Smooth muscle cell (in vitro differentiated cells): ENCODE data around the gene CLASRP. TPM values are rescaled to one million over a fixed set of nuclear protein-coding genes. Genes with fewer than 3 reads are reported as not detected.
A peak's percentile ranks its signal among the peaks of the same experiment; 100 is the strongest.

Experiments used
- DNase-seq: peaks from one replicate; lab custom pipeline; 2025; ENCODE audit not compliant: unreplicated experiment; lab: John Stamatoyannopoulos, UW
- H2AFZ ChIP-seq: fragments of 200-600 bp; sonication (generic); 2 replicates; pipeline ENCODE4 v1.6.0; 2016; ENCODE audit warnings: antibody characterized with exemption, low read depth, mild to moderate bottlenecking
- H3F3A ChIP-seq: fragments of 200-600 bp; sonication (generic); 2 replicates; pipeline ENCODE4 v1.6.0; 2017; ENCODE audit warnings: antibody characterized with exemption, low read depth
- H3K27ac ChIP-seq: fragments of 200-600 bp; sonication (generic); 2 replicates; pipeline ENCODE4 v1.5.1; 2016; ENCODE audit warnings: low read depth, mild to moderate bottlenecking
- H3K27me3 ChIP-seq: fragments of 200-600 bp; sonication (generic); 2 replicates; pipeline ENCODE4 v1.6.1; 2016; ENCODE audit warnings: low read depth, mild to moderate bottlenecking
- H3K36me3 ChIP-seq: fragments of 200-600 bp; sonication (generic); 2 replicates; pipeline ENCODE4 v1.5.1; 2016; ENCODE audit warnings: low read depth
- H3K4me1 ChIP-seq: fragments of 200-600 bp; sonication (generic); 2 replicates; pipeline ENCODE4 v1.5.1; 2016; ENCODE audit warnings: low read depth
- H3K4me2 ChIP-seq: fragments of 200-600 bp; sonication (generic); 2 replicates; pipeline ENCODE4 v1.6.0; 2016; ENCODE audit warnings: mild to moderate bottlenecking
- H3K4me3 ChIP-seq: fragments of 200-600 bp; sonication (generic); 2 replicates; pipeline ENCODE4 v1.5.1; 2016; ENCODE audit warnings: mild to moderate bottlenecking
- H3K79me2 ChIP-seq: fragments of 200-600 bp; sonication (generic); 2 replicates; pipeline ENCODE4 v1.6.0; 2016; ENCODE audit warnings: low read depth, mild to moderate bottlenecking
- H3K9ac ChIP-seq: fragments of 200-600 bp; sonication (generic); 2 replicates; pipeline ENCODE4 v1.6.0; 2016; ENCODE audit warnings: low read depth
- H3K9me3 ChIP-seq: fragments of 200-600 bp; sonication (generic); replicated peaks from 2 replicates; pipeline ENCODE4 v1.5.1; 2016; ENCODE audit warnings: low read depth
- H4K20me1 ChIP-seq: fragments of 200-600 bp; sonication (generic); 2 replicates; pipeline ENCODE4 v1.6.0; 2016; ENCODE audit warnings: low read depth
- WGBS: methylation state at CpG from one replicate; pipeline ENCODE4 v1.1.7; 2016; ENCODE audit warnings: low lambda C conversion rate; 5-methylcytosine and 5-hydroxymethylcytosine counted together
- polyA plus RNA-seq: library from polyadenylated mRNA; unstranded; fragments of >200 nt; fragmentation: Nextera tagmentation; extraction: Ambion mirVana; gene quantifications from 2 replicates; pipeline ENCODE4 v1.2.1, GENCODE V29; 2016
- total RNA-seq: library from RNA; depleted of rRNA; stranded (reverse); fragments of >200 nt; gene quantifications from 2 replicates; pipeline ENCODE4 v1.2.3, GENCODE V29; 2014
- TF ChIP-seq, protein P1 (sequence below): fragments of 200-600 bp; sonication (generic); IDR thresholded peaks from 2 replicates; pipeline ENCODE4 v1.5.1; 2017; ENCODE audit warnings: borderline replicate concordance, mild to moderate bottlenecking, antibody characterized with exemption; ENCODE audit not compliant: insufficient read depth, poor library complexity, severe bottlenecking

CLASRP gene
- total and polyA plus RNA-seq, 2 experiments from 2014 or later, result 24.3 to 34.6 TPM

DNA sequence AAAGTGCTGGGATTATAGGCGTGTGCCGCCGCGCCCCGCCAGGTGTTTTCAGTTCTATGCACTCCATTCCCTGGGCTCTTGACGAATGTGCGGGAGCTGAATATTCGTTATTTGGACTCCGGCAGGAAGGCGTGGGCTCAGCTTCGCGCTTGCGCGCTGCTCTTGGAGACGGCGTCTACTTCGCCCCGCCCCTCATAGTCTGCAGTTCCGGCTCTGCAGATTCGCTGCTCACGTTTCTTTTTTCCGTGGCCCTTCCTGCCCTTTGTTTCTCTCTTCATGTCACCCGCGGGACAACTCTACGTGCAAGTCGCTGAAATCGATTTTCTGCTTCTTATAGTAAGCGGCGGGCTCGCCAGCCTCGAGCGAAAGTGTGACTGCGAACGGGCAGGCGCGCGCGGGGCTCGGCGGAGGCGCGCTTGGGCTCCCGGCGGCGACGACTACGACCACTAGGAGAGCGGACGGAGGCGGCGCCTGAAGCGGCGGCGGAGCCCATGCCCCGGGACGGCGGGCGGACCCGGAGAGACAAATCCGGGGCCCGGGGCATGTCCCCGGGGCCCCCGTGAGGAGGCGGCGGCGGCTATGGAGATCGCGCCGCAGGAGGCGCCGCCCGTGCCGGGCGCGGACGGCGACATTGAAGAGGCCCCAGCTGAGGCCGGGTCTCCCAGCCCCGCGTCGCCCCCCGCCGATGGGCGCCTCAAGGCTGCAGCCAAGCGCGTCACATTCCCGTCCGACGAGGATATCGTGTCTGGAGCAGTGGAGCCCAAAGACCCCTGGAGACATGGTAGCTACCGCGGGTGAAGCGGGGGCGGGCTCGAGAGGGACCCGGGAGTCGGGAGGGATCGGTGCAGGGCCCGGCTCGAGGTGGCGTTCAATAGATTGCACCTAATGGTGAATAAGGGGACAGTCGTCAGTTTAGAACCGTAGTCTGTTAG lies 54.2 kb downstream of the CLASRP start, which contains the start of gene PPP1R37:
TSS of gene PPP1R37 (plus strand) at position 433 of the 932 bp plus-strand sequence. CDS start at position 580, 147 bp downstream.
- H3K27me3 ChIP-seq, result no peaks in the 10 kb centered on the region
- H4K20me1 ChIP-seq, result peaks cover 43% of the 10 kb centered on the region
- peak; percentile 70 for DNase-seq
- peak within 1 kb of the TSS; percentile 96 for H3K4me3 ChIP-seq
- H3K27ac ChIP-seq, result peak within 1 kb of the TSS; percentile 99
- peaks cover 8% of the 10 kb centered on the region for H3F3A ChIP-seq
- H3K4me1 ChIP-seq, result peaks cover 17% of the 10 kb centered on the region
- peak within 1 kb of the TSS; percentile 93 for H3K4me2 ChIP-seq
- WGBS, result 1% methylated on average over 97 of the region's 103 CpGs
- H3K9ac ChIP-seq, result peak within 1 kb of the TSS; percentile 99
- TF ChIP-seq, protein P1, sequence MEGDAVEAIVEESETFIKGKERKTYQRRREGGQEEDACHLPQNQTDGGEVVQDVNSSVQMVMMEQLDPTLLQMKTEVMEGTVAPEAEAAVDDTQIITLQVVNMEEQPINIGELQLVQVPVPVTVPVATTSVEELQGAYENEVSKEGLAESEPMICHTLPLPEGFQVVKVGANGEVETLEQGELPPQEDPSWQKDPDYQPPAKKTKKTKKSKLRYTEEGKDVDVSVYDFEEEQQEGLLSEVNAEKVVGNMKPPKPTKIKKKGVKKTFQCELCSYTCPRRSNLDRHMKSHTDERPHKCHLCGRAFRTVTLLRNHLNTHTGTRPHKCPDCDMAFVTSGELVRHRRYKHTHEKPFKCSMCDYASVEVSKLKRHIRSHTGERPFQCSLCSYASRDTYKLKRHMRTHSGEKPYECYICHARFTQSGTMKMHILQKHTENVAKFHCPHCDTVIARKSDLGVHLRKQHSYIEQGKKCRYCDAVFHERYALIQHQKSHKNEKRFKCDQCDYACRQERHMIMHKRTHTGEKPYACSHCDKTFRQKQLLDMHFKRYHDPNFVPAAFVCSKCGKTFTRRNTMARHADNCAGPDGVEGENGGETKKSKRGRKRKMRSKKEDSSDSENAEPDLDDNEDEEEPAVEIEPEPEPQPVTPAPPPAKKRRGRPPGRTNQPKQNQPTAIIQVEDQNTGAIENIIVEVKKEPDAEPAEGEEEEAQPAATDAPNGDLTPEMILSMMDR, result peak; percentile 8
- peaks cover 51% of the 10 kb centered on the region for H3K79me2 ChIP-seq
- H3K36me3 ChIP-seq, result no peaks in the 10 kb centered on the region
- H2AFZ ChIP-seq, result peak within 1 kb of the TSS; percentile 98
- H3K9me3 ChIP-seq, result no peaks in the 10 kb centered on the region

DNA sequence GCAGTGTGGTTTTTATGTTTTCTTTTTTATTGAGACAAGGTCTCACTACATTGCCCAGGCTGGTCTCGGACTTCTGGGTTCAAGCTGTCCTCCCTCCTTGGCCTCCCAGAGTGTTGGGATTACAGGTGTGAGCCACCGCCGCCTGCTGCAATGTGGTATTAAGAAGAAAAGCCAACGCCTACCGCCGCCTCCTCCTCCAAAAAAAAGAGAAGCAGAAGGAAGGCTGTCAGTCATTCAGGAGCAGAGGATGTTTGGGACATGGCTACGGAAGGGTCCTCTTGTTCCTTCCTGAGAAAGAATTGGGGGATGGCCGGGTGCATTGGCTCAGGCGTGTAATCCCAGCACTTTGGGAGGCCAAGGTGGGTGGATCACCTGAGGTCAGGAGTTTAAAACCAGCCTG lies 55.3 kb downstream of the CLASRP start:
- H3F3A ChIP-seq, result peaks cover 8% of the 10 kb centered on the region
- no peak overlapping the region for H3K27ac ChIP-seq
- H3K9ac ChIP-seq, result peak overlapping the region; percentile 99
- peaks cover 54% of the 10 kb centered on the region for H4K20me1 ChIP-seq
- H3K9me3 ChIP-seq, result no peaks in the 10 kb centered on the region
- H3K4me1 ChIP-seq, result peaks cover 27% of the 10 kb centered on the region
- H3K4me2 ChIP-seq, result peak overlapping the region; percentile 93
- 82% methylated on average over 9 of the region's 9 CpGs for WGBS
- TF ChIP-seq, protein P1, result no peak
- no peak for DNase-seq
- H3K36me3 ChIP-seq, result no peaks in the 10 kb centered on the region
- peak overlapping the region; percentile 96 for H3K4me3 ChIP-seq
- no peak overlapping the region for H2AFZ ChIP-seq
- no peaks in the 10 kb centered on the region for H3K27me3 ChIP-seq
- H3K79me2 ChIP-seq, result peaks cover 59% of the 10 kb centered on the region

DNA sequence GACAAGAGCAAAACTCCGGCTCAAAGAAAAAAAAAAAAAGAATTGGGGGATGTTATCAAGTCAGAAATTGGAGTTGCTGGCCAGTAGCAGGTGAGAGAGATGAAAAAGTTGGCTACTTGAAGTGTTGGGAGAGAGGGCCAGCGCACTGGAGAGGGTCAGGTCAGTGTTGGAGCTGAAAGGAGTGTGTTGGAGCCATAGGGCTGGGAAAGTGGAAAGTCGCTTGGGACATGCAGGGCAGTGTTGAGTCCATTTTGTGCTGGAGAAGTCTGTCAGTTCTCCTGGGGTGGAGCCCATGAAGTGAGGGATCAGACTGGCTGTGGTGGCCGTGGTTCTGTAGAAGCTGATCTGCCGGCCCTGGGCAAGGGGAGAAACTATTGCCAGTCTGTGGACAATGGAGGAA lies 55.9 kb downstream of the CLASRP start:
- H2AFZ ChIP-seq, result no peak overlapping the region
- H3K36me3 ChIP-seq, result no peaks in the 10 kb centered on the region
- peaks cover 65% of the 10 kb centered on the region for H3K79me2 ChIP-seq
- peaks cover 60% of the 10 kb centered on the region for H4K20me1 ChIP-seq
- no peak for DNase-seq
- peak overlapping the region; percentile 93 for H3K4me2 ChIP-seq
- H3K9me3 ChIP-seq, result no peaks in the 10 kb centered on the region
- H3K27me3 ChIP-seq, result no peaks in the 10 kb centered on the region
- H3F3A ChIP-seq, result peaks cover 8% of the 10 kb centered on the region
- H3K27ac ChIP-seq, result no peak overlapping the region
- TF ChIP-seq, protein P1, result no peak
- 94% methylated on average over 5 of the region's 5 CpGs for WGBS
- H3K9ac ChIP-seq, result no peak overlapping the region
- H3K4me3 ChIP-seq, result peak overlapping the region; percentile 96
- peaks cover 32% of the 10 kb centered on the region for H3K4me1 ChIP-seq
